UCSD-AML1 (cell line): ENCODE data around the gene MLN.
A peak's percentile ranks its signal among the peaks of the same experiment; 100 is the strongest.
"Not testable (repeated sequence)": the region's sequence is repeated elsewhere in the genome, so short reads cannot be mapped to it uniquely, and the experiment has no call there.

Experiments
- DNase-seq: peaks from one replicate; lab custom pipeline; 2025; ENCODE audit not compliant: unreplicated experiment; lab: John Stamatoyannopoulos, UW

Gene MLN

GRCh38 chr6:33836806-33837469 is 33.1 kb upstream of the MLN start:
- DNase-seq: no peak

- no peak for DNase-seq
These were observed 30.9 kb upstream of the MLN start for GRCh38 chr6:33834401-33835392.

- DNase-seq: no peak
These were observed 29.8 kb upstream of the MLN start for GRCh38 chr6:33833599-33833998.

DNA sequence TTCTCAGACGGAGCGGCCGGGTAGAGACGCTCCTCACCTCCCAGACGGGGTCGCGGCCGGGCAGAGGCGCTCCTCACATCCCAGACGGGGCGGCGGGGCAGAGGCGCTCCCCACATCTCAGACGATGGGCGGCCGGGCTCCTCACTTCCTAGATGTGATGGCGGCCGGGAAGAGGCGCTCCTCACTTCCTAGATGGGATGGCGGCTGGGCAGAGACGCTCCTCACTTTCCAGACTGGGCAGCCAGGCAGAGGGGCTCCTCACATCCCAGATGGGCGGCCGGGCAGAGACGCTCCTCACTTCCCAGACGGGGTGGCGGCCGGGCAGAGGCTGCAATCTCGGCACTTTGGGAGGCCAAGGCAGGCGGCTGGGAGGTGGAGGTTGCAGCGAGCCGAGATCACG is 29.0 kb upstream of the MLN start:
- DNase-seq: not testable (repeated sequence)

- not testable (repeated sequence) for DNase-seq
These were observed 27.9 kb upstream of the MLN start for GRCh38 chr6:33831725-33832124.

GRCh38 chr6:33830635-33831240 is 26.9 kb upstream of the MLN start:
- no peak for DNase-seq

DNA sequence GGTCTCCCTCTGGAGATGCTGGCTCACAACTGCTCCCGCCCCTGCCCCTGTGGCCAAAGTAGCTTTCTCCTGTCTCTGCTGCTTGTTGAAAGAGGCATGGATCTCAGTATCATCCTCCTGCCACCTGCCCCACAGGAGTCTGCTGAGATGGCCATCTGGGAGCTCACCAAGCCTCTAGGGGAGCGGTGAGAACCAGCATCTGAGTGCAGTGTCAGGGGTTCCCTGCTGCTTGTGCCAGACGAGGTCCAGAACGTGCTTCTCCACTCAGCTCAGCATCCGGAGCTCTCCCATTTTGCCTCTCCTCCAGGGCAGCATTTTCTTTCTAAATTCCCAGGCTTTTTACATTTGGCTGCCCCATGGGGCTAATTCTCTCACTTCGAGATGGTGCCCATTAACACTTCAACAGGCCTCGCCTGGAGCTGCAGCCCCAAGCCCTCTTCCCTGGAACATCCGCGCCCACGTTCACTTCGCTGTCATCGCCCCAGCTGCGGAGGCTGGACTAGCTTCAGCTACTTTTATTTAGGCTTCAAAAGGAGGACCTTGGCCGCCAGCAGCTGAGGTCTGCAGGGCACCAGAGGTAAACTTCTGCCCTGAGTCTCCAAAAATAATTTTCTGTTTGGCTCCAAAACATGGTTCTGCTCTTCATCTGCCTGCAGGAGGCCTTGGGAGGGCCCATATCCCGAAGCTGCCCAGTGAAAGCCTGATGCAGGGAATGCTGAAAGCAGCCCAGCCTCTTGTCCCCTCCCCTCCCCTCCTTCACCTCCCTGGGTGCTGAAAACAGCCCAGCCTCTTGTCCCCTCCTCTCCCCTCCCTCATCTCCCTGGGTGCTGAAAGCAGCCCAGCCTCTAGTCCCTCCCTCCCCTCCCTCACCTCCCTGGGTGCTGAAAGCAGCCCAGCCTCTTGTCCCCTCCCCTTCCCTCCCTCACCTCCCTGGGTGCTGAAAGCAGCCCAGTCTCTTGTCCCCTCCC is 25.2 kb upstream of the MLN start:
- DNase-seq: no peak

DNA sequence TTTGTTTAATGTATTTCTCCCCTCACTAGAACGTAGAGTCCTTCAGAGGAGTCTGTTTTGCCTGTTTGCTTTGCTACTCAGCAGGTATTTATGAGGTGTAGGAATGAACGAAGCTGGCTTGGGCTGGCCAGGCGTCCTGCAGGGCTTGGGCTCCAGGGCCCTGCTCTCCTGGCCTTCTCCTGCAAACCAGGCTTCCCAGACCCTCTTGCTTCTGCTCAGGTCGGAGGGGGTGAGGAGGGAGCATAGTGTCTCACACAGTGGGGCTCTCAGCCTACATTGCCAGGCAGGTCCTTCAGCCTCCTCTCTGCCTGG is 24.6 kb upstream of the MLN start:
- no peak for DNase-seq

DNA sequence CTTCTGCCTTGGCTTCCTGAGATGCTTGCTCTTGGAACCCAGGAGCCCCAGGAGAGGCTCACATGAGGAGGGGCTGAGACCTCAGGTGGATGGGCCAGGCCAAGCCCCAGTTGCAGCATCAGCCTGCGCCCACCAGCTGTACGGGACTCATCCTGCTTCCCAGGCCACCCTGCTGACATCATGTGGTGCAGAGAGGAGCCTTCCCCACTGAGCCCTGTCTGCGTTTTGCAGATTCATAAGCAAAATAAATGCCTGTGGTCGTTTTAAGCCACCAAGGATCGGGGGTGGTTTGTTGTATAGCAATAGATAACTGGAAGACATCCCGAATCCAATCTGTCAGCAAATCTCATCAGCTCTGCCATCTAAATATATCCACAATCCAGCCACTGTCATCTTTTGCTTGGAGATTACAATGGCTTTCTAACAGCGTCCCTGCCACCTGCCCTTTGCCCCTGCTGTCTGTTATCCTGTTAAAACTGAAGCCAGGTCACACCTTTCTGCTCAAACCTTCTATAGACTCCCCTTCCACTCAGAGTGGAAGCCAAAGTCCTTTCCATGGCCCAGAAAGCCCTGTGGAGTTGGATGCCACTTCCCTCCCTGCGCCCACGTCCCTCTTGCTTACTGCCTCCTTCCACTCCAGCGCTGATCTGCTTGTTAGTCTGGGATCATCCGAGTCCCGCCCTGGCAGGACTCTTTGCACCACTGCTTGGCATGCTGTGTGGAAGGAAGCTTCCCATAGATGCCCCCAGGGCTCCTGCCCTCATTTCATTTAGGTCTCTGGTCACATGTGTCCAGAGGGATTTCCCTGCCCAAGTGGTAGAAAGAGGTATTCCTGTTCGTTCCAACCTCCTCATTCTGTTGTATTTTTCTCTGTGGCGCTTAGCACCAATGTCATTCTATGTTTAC is 24.0 kb upstream of the MLN start:
- no peak for DNase-seq

DNA sequence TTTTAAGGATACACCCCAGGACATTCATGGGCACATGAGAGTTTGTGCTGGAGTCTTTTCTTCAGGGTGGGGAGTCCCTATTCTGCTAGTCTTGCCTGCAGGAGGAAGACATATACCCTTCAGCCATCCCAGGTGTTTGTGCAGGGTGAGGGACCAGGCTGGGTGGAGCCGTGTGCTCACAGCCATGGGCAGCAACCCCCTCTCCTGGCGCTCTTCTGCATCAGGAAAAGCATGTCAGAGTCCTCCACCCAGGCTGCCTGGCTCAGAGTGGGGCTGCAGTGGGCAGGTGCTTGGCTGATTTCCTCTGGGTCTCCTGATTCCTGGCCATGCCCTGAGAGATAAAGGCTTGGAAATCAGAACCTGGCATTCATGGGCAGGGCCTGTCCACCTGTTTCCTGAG is 22.7 kb upstream of the MLN start:
- no peak for DNase-seq

- peak; percentile 75 for DNase-seq
These were observed 20.8 kb upstream of the MLN start for GRCh38 chr6:33824461-33825154.

- no peak for DNase-seq
These were observed 20.0 kb upstream of the MLN start for GRCh38 chr6:33823806-33824205.

DNA sequence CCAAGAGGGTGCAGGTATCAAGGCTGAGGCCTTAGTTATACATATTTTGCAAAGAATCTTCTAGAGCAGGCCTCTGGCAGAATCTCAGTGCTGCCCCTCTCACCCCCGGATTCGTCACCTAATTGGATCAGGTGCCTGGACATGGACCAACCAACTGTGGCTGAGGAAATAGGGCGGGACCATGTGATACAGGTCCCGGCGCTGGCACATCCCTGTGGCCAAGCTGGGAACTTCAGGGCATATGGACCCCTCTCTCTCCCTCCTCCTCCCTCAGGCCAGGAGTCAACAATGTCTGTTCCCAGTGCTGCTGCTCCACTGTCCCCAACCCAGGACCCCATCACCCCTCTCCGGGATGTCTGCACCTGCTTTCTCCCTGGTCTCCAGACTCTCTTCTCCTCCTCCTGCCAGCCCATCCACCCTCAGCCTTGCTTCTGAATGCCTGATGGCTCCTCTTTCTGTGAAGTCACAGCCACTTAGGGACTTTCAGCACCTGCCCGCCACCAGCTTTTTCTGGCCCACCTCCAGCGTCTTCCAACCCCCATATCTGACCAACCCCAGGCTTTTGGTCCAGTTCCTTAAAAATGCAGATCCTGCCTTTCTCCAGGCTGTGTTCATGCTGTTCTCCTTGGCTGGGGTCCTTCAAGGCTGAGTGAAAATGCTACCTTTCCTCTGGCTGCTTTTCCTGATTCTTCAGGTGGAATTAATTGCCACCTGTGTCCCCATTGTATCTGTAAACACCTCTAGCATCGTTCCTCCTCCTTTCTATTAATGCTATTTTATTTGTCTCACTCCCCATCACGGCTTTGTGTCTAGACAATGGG is 19.0 kb upstream of the MLN start:
- peak; percentile 34 for DNase-seq

GRCh38 chr6:33820784-33821520 is 17.1 kb upstream of the MLN start:
- peak; percentile 71 for DNase-seq

GRCh38 chr6:33820243-33820642 is 16.4 kb upstream of the MLN start:
- DNase-seq: no peak

DNA sequence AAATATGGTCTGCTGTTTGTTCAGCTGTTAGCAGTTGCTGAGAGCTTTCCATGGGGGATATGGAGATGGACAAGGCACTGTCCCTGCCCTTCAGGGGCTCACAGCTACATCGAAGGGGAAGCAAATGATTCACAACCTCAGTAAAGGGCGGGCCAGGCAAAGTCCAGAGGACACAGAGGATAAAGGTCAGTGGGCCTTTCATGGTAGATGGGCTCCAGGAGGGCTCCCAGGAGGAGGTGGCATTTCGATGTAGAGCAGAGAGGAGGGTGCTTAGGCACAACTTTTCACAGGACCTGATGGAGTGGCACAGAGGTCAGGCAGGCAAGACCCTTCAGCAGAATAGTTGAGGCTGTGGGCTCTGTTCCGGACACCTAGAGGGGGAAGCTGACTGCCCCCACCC is 15.2 kb upstream of the MLN start:
- no peak for DNase-seq

- DNase-seq: no peak
These were observed 14.5 kb upstream of the MLN start for GRCh38 chr6:33818293-33818692.

DNA sequence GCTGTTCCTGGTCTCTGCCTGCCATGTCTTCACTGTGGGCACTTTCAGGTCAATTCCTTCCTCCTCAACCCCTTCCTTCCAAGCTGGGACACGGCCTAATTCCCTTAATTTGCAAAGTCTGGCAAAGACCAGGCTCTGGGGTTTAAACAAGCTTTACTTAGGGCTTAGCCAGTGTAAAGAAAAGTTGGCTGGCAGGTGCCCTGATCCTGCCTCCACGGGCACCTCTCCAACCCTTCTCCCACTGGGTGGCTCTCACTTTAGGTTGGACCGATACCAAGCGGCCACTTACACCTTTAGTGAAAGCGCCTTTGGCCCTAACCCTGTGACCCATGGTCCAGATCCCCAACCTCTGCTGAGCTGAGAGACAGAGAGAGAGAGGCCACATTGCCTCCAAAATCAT is 13.7 kb upstream of the MLN start:
- DNase-seq: no peak
